ENCODE data around the gene MADD.

- TF ChIP-seq POLR2A (IDR thresholded peaks at IDR 0.05) (no peak), CTCF (IDR thresholded peaks at IDR 0.05) (no peak)
These were observed 44.2 kb upstream of the MADD start for GRCh38 chr11:47225552-47226400.

Measured in right lobe of liver (tissue), 4 donors.